HG03521 (cell line): ENCODE measurements around the gene MRPS27.

Experiments
- ATAC-seq: cut with Tn5 transposase; IDR thresholded peaks from one replicate; pipeline ENCODE4 v1.9.1; 2021; ENCODE audit warnings: mild to moderate bottlenecking, moderate library complexity; ENCODE audit not compliant: unreplicated experiment

The MRPS27 gene

DNA sequence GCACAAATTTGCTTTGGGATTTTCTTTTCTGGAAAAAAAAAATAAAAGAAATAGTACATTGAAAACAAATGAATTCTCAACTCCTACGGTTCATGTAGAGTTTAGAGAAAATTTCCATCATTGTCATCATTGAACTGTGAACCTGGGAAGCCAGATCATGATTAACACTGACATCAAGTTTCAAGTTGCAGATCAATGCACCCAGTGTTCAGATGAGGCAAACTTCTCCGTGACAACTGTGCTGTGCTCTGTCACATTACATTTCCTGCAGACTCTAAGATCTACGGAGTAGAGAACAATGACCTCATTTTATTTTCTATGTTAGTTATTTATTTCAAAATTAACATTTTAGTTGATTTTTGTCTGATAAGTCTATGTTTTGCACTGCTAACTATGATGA is 113.0 kb downstream of the MRPS27 start:
- ATAC-seq: no peak

DNA sequence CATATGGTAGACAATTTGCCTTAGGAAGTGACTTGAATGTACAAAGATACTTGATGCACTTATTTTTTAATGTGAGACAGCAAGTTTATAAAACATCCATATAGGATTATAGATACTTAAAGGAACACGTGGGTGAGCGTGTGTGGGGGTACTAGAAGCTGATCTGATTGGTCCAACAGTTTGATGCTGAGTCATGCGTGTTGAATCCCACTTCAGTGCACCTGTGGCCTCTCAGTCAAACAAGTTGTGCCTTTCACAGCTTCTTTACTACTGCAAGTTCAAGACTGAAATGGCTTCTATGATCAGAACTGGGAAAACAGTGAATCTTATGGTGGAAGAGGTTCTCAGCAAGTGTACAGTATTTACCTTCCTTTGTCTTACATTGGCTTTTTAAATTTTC is 113.9 kb downstream of the MRPS27 start:
- no peak for ATAC-seq

- ATAC-seq: no peak
These were observed 114.5 kb downstream of the MRPS27 start for GRCh38 chr5:72205431-72206009.

DNA sequence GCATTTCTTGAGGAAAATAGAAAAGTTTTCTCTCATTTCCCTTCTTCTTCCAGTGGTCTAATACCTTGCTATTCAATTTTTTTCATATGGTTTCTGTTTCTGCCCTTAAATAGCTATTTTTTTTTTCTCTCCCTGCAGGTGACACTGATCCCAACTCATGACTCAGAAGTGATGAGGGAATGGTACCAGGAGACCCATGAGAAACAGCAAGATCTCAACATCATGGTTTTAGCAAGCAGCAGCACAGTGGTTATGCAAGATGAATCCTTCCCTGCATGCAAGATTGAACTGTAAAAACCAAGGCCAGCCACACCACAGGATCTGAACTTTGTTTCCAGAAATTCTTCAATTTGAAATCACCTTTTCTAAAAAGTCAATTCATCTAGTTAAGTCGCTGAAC is 115.1 kb downstream of the MRPS27 start:
- ATAC-seq: no peak

GRCh38 chr5:72203251-72203845 is 116.7 kb downstream of the MRPS27 start:
- no peak for ATAC-seq

GRCh38 chr5:72202331-72202825 is 117.7 kb downstream of the MRPS27 start:
- ATAC-seq: no peak

DNA sequence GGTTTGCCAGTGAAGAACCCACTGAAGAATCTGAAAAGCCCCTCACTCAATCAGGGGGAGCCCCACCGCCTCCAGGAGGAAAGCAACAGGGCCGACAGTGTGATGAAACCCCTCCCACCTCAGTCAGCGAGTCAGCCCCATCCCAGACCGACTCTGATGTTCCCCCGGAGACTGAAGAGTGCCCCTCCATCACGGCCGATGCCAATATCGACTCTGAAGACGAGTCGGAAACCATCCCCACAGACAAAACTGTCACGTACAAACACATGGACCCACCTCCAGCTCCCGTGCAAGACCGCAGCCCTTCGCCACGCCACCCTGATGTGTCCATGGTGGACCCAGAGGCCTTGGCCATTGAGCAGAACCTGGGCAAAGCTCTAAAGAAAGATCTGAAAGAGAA is 120.4 kb downstream of the MRPS27 start:
- ATAC-seq: no peak

GRCh38 chr5:72197393-72197792 is 122.6 kb downstream of the MRPS27 start:
- ATAC-seq: no peak

GRCh38 chr5:72195581-72195980 is 124.5 kb downstream of the MRPS27 start:
- ATAC-seq: no peak

- peak; percentile 93 for ATAC-seq
These were observed 125.2 kb downstream of the MRPS27 start for GRCh38 chr5:72194846-72195245.

- no peak for ATAC-seq
These were observed 128.6 kb downstream of the MRPS27 start for GRCh38 chr5:72191404-72191803.

DNA sequence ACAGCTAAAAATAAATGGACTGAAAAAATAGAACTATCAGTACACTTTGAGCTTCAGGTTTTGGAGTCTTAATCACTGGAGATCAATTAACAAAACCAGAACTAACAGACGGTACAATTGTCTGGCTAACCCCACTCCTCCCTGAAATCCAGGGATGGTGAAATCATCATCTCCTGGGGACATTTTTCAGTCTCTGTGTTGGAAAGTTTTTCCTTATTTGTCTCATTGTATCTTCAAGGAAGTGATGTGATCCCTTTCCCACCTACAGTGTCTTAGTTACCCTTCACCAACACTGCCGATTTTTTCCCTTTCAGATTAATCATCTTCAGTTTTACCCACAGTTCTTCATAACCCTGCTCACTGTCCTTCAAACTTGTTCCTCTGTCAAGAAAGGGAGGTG is 130.9 kb downstream of the MRPS27 start:
- ATAC-seq: no peak

DNA sequence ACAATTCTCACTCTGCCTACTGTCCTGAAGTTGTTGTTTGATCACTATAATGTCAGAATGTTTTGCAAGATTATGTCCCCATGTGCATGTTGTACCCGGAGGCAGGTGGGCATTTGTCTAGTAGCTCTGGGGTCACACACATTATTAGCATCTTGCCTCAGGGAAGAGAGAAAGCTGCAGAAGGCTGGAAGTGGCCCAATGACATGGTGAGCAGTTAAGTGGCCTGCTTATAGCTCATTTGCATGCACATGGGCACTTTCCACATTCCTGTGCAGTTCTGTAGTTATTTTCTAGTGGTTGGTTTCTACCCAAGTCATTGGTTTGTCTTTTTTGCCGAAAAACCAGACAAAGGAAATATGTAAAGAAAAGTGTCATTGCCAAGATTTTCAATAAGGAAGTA is 131.9 kb downstream of the MRPS27 start:
- no peak for ATAC-seq

- ATAC-seq: no peak
These were observed 132.5 kb downstream of the MRPS27 start for GRCh38 chr5:72187388-72188075.

- no peak for ATAC-seq
These were observed 134.3 kb downstream of the MRPS27 start for GRCh38 chr5:72185496-72186329.

GRCh38 chr5:72184408-72184807 is 135.6 kb downstream of the MRPS27 start:
- no peak for ATAC-seq

DNA sequence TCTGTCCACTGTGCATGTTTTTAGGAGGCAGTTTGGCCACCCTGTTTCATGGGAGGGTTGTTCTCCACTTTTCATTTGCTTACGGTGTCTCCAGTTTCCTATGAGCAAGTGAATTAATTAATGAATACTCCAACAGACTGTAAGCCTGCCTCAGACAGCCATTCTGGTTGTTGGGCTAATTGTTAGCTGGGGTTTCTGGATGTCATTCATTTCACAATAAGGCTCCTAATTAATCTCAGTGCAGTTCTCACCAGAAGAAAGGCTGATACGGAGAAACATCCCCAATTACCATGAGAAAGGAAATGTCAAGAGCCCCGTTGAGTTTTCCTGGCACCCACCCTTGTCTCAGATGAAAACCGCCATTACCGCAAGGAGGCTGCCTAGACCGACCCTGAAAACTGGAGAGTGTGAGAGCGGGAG is 136.9 kb downstream of the MRPS27 start:
- no peak for ATAC-seq

- no peak for ATAC-seq
These were observed 137.4 kb downstream of the MRPS27 start for GRCh38 chr5:72182686-72183085.

GRCh38 chr5:72180925-72181324 is 139.1 kb downstream of the MRPS27 start:
- no peak for ATAC-seq

GRCh38 chr5:72179816-72180440 is 140.1 kb downstream of the MRPS27 start:
- ATAC-seq: no peak
